ENCODE results near the gene PTPRM.

DNA sequence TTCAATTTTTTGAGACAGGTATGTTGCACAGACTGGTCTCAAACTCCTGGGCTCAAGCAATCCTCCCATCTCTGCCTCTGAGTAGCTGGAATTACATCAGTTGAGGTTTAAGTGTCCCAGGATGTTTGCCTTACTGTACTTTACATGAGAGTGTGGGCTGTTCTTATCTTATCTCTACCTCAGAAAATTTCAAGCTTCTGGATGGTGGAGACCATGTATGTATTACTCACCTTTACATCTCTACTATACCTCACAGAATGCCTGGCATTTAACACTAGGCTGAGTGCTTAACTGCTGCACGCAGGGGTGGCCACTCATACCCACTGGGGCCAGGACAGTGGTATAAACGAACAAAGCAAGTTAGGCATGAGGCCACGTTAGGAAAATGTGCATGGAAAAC, 770.1 kb downstream of the PTPRM start:
- TF ChIP-seq RNF2 (IDR thresholded peaks at IDR 0.05; ENCODE audit: borderline replicate concordance, low read depth) = no peak
- no peak for TF ChIP-seq POLR2A (IDR thresholded peaks at IDR 0.05; ENCODE audit: low read length)
- TF ChIP-seq SREBF2 (IDR thresholded peaks at IDR 0.05) = no peak
- no peak for TF ChIP-seq KDM5A (IDR thresholded peaks at IDR 0.05)
